ENCODE measurements around the gene TAS2R38.

TAS2R38 gene

DNA sequence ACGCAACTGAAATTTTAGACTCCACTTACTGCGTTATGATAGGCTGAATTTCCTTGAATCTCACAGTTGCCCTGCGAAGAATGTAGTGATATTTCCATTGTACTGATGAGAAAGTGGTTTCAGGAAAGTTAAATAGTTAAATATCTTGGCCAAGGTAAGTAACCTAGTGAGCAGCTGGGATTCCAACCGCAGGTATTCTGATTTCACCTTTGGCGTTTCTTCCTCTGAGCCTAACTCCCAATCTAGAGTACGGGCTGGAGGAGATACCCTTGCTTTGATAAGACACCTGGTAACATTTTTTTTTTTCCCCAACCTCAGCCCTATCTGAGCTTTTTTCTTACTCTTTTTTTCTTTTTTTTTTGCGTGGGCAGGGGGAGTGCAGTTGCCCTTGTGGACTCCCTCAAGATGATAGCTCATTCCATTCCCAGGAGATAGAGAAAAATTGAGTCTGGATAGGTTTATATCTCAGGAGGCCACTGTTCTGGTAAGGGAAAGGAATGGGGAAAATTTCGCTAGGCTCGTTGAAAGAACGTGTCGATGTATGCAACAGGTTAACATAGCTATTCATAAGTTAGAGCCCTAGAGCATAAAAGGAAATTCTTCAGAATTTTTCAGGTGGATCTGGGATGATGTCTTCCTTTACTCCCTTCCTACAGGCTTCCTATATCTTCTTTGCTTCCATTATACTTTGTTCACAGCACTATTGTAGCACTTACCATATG is 3.1 kb upstream of the TAS2R38 start:
- in situ Hi-C loops (cut with HindIII; ENCODE audit: low sequenced_read_pairs): no loop called here

- in situ Hi-C loops (cut with HindIII; ENCODE audit: low sequenced_read_pairs): no loop called here
Observed at GRCh38 chr7:141975806-141976523, 2.4 kb upstream of the TAS2R38 start.

GRCh38 chr7:141974831-141975230 is 1.3 kb upstream of the TAS2R38 start:
- in situ Hi-C loops (cut with HindIII; ENCODE audit: low sequenced_read_pairs): no loop called here

GRCh38 chr7:141960687-141961422 is 12.7 kb downstream of the TAS2R38 start:
- in situ Hi-C loops (cut with HindIII; ENCODE audit: low sequenced_read_pairs): no loop called here

DNA sequence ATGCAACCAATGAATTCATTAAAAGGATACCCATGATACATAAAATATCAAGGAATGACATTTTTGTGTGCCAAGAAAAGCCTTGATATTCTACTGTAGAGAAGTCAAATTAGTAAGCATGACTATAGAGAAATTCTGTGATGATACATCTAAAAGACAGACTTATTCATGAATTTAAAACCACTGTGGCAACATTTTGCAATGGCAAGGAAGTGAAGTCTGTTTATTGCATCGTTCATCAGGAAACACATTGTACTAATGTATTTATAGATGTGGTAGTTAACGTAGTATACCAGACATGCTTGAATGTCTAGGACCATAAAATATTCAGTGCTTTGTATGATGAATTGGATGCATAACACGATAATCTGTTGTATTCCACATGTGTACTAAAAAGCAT is 17.5 kb downstream of the TAS2R38 start:
- in situ Hi-C loops (cut with HindIII; ENCODE audit: low sequenced_read_pairs): no loop called here

GRCh38 chr7:141954334-141954733 is 19.2 kb downstream of the TAS2R38 start:
- in situ Hi-C loops (cut with HindIII; ENCODE audit: low sequenced_read_pairs): no loop called here

GRCh38 chr7:141952461-141952860 is 21.1 kb downstream of the TAS2R38 start:
- in situ Hi-C loops (cut with HindIII; ENCODE audit: low sequenced_read_pairs): no loop called here

DNA sequence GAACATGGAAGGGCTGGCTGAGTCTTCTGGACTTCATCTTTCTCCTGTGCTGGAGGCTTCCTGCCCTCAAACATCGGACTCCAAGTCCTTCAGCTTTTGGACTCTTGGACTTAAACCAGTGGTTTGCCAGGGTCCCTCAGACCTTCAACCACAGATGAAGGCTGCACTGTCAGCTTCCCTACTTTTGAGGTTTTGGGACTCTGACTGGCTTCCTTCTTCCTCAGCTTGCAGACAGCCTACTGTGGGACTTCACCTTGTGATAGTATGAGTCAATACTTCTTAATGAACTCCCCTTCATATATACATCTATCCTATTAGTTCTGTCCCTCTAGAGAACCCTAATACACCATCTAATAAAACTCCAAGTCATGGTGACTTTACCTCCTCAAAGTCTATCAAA is 22.8 kb downstream of the TAS2R38 start:
- in situ Hi-C loops (cut with HindIII; ENCODE audit: low sequenced_read_pairs): no loop called here

DNA sequence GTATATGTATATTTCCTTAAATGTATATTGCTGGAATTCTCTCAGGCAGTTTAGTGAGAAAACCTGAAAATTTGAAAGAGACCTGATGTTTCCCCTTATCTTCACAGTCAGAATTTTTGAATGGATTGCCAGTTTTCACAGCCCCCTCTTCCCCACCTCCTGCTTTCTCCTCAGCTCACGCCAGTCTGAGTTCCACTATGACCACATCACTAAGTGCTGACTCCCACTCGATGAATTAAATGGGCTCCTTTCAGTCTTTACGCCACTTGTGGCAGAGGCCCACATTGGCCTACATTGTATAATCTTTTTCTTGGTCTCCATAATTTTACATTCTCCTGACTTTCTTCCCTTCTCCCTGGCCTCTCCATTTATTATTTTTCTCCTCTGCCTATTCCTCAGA is 23.7 kb downstream of the TAS2R38 start:
- in situ Hi-C loops (cut with HindIII; ENCODE audit: low sequenced_read_pairs): no loop called here

DNA sequence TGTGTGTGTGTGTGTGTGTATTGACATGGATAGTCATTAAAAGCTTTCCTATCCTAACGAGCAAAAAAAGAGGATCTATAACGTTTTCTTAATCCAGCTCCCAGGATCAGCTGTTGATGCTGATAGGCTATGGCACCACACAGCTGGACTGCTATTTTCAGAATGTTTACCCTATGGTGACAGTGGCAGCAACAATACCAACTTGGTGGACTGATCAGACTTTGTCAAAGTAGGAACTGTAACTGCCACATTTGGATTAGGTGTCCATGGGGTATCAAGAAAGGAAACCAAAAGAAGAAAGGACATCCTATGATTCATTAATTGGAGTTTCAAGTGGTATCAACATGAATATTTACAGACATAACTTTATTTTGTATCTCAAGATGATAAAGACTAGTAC is 24.1 kb downstream of the TAS2R38 start:
- in situ Hi-C loops (cut with HindIII; ENCODE audit: low sequenced_read_pairs): no loop called here

DNA sequence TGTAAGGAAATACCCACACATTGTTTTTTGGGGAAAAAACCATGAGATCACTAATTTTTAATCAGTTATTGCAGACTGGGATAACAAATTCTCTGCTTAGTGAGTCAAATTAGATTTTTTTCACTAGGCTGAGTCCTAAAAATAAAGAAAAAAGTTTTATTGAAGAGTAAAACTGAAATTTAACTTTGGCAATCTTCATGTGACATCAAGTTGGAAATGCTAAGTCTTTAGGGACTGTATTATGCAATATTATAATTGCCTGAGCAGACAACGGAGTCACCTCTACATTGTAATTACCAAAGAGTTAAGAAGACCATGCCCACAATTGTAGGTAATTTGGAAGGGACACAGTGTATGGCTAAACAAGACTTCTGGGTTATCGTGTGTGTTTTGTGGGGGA is 24.6 kb downstream of the TAS2R38 start:
- in situ Hi-C loops (cut with HindIII; ENCODE audit: low sequenced_read_pairs): no loop called here

- in situ Hi-C loops (cut with HindIII; ENCODE audit: low sequenced_read_pairs): no loop called here
Observed at GRCh38 chr7:141946796-141947195, 26.8 kb downstream of the TAS2R38 start, which contains the start of gene CLEC5A. Gene CLEC5A (minus strand): TSS chr7:141946974. CDS start chr7:141946292, 682 bp downstream.

DNA sequence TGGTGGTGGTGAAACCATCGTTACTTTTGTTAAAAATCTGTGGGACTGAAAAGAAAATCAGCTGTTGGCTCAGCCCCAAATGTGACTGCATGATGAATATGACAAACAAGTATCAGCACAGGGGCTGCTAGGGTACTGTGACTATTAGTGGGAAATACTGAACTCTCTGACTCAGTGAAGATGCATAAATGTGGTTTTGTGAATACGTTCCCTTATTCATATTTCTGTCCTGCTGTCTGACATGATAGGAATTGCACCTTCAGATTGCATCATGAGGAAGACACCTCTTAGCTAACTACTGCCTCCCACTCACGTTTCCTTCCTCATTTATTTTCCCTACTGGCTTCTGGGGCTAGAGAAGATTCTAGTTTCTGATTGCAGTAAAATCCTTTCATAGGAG is 28.2 kb downstream of the TAS2R38 start:
- in situ Hi-C loops (cut with HindIII; ENCODE audit: low sequenced_read_pairs): no loop called here

DNA sequence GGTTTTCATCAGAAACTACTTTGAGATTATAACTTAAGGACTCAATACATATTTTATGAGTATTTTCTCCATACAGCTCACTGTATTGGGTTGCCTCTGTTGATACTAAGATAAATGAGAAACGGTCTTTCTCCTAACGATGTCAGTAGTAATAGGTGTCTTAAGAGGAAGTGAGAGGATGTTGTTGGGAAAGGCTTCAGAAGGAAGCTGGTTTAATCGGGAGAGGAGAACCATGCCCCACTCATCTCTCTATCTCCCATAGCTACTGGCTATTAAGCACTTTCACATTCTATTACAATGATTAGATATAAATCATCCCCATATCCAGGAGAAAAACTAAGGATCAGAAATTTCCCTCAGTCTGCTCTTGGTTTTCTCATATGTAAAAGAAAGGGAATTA is 28.8 kb downstream of the TAS2R38 start:
- in situ Hi-C loops (cut with HindIII; ENCODE audit: low sequenced_read_pairs): no loop called here

DNA sequence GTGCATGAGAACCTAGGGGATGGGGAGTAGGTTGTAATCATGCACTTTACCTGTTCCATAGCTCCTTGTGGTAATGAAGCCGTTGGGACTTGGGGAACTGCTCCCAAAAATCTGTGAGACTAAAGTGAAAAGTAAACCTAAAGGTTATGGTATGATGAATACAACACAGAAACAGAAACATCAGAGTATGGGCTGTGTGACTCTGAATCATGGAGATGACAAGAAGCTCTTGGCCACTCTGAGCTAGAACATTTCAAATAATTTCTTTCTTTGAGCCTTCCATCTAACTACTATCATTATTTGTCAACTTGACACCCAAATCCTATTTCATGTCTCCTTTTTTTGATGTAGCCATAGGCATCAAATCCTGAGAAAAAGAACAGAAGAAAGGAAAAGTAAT is 29.7 kb downstream of the TAS2R38 start:
- in situ Hi-C loops (cut with HindIII; ENCODE audit: low sequenced_read_pairs): no loop called here

- in situ Hi-C loops (cut with HindIII; ENCODE audit: low sequenced_read_pairs): no loop called here
Observed at GRCh38 chr7:141941075-141941474, 32.5 kb downstream of the TAS2R38 start.

- in situ Hi-C loops (cut with HindIII; ENCODE audit: low sequenced_read_pairs): no loop called here
Observed at GRCh38 chr7:141930211-141930610, 43.4 kb downstream of the TAS2R38 start.

GRCh38 chr7:141928845-141929195 is 44.8 kb downstream of the TAS2R38 start:
- in situ Hi-C loops (cut with HindIII; ENCODE audit: low sequenced_read_pairs): no loop called here

- in situ Hi-C loops (cut with HindIII; ENCODE audit: low sequenced_read_pairs): no loop called here
Observed at GRCh38 chr7:141928146-141928844, 45.3 kb downstream of the TAS2R38 start.

Measured in endothelial cell of hepatic sinusoid (primary cell).